NCI-H2227 (cell line): ENCODE results near the gene DLGAP1.

Experiments used
- DNase-seq: peaks from one replicate; lab custom pipeline; 2025; ENCODE audit not compliant: unreplicated experiment; lab: John Stamatoyannopoulos, UW

DLGAP1 gene

DNA sequence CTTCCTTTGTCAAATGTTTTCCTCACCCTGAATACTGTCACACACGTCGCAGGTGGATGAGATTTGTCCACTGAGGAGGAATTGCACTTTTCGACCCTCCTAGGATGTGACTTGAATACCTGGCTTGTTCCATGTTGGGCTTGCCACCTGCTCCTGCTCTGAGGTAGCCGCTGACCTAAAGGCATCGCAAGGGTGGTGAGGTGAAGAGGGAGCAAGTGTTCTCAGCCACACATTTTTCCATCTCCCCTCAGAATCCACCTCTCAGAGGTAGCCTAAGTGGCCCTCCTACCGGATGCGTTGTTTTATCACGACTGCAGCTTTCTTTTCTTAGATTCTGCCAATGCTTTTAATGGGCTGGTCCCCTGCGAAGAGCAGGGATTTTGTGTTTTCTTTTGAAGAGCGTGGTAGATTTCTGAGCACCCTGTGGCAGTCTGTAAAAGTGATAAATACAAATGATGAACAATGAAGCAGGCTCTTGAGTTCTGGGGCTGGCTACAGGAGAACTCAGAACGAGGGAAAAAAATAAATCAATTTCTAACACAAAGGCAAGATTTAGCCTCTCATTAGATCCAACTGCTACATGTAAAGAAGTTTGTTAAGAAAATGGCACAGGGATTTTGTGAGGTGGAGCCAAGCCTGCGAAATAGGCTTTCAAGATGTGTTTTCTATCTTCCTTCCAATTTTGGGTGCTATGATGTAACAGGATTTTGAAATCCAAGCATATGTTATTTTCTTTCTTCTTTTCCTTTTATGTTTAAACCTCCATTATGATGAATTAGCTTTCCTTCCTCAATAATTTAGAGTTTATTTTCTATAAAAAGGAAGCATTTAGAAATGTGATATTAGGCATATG is 618.4 kb downstream of the DLGAP1 start:
- no peak for DNase-seq

DNA sequence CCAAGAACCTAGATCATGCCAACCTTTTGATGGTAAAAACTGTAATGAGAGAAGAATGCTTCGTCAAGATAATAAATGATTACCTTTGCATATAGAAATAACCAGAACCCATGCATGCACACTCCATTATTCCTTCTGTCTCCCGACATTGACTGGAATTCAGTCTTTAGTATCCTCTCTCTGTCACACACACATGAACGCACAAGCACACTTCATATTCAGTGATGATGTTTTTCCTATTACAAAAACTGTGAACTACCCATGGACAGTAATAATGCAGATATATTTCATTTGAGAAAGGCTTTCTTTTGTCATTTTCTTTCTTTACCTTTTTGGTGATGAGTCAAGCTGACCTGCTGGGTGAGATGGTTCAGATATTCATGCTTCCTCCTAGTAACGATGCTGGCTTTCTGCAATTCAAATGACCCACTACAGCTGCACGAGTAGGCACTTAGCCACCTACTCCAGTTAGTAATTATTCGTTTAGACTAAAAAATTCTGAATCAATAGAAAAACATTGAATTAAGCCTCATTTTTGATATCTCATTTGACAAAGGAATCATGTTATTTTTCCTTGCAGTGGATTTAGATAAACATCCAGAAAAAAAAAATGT is 623.0 kb downstream of the DLGAP1 start:
- DNase-seq: no peak

DNA sequence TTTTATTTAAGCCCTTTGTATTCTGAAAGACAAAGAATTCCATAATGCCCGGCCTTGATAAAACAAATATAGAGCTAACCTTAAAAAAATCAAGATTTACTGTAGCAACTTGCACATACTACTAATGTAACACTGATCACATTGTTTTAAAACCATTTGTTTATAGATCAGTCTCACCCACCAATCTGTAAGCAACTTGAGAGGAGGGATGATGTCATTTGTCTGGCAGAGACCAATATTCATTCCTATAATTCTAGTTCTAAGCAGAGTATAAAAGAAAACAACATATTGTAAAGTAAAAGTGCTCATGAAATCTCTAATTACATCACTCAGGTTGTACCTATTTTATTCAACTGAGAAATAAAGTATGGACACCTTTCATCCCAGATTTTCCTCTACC is 624.5 kb downstream of the DLGAP1 start:
- no peak for DNase-seq

DNA sequence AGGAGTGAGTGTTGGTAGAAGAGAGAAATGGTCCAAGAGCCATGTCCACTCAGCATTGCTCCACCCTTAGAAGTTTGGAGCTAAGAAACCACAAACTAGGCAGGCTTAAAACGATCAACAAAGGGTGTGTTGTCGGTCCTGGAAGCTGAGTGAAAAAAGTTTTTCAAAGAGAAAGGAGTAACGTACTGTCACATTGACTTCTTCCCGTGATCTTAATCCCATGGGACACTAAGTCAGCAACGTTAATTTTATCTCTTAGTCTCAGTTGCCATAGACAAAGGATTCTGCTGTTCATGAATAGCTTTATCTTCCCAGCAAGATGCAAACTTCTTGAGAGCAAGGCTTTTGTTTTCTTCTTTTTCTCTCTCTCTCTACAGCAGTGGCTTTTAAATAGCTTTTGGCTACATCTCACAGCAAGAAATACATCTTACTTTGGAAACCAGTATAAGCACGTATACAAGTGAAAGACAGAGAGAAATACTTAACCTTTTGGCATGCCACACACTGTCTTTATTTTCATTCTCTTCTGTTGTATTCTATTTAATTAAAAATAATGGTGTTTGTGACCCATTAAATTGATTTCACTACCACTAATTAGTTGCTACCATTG is 627.8 kb downstream of the DLGAP1 start:
- DNase-seq: no peak

DNA sequence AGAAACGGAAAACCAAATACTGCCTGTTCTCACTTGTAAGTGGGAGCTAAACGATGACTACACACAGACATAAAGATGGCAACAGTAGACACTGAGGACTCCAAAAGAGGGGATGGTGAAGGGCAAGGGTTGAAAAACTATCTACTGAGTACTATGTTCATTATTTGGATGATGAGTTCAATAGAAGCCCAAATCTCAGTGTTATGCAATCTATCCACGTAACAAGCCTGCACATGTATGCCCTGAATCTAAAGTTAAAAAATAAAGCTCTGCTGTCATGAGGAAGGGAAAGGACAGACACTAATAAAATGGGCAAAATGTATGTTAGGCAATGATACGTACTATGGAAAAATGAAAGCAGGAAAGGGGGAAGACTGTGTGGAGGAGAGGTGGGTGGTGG is 629.1 kb downstream of the DLGAP1 start:
- DNase-seq: no peak

DNA sequence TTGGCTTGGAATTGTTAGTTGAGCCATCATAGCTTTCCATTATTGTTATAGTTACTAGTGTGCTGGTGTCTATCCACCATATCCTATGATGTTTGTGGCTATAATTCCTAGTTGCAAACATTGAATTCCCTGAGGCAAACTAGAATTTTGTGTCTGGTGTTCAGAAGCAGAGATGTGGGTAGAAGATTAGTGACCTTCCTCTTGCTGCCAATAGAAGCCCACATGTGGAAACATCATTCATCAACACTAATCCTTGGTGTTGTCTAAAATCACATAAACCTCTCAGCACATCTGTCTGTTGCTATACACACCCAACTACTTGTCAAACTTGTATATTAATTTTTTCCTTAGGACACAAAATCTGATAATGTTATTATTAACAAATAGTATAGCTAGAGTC is 631.0 kb downstream of the DLGAP1 start:
- no peak for DNase-seq

DNA sequence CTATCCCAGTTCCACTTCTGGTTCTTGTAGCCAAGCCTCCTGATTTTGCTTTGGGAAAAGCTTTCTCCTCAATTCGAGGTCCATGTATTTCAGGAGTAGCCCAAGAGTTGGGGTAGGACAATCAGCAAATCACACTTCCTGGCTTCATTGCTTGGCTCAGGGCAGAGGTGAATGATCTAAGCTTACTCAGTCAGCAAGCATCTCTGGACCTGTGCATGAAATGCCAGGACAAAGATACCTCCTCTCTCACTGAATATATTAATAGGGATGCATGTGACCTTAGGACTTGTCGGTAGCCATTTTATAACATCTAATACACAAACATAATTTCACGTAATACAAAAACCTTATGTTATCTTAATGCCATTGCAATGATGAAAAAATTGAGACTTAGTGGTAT is 632.0 kb downstream of the DLGAP1 start:
- no peak for DNase-seq

DNA sequence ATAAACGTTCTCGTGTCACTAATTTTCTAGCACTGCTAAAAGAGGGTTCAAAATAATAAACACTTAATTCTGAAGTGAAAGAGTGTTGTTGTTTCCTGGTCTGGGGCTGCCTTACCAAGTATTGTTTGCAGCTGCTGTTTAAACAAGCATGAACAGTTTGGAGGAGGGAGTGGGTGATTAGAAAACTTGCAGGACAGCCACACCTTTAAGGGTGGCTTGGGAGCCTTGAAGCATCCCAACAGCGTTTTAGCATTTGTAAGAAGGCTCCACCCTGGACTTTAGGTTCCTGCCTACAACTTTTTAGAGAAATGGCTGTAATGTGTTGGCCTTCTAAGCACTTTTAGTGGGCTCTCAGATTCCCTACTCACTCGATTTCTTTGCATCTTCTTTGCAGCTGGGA is 633.6 kb downstream of the DLGAP1 start:
- no peak for DNase-seq

DNA sequence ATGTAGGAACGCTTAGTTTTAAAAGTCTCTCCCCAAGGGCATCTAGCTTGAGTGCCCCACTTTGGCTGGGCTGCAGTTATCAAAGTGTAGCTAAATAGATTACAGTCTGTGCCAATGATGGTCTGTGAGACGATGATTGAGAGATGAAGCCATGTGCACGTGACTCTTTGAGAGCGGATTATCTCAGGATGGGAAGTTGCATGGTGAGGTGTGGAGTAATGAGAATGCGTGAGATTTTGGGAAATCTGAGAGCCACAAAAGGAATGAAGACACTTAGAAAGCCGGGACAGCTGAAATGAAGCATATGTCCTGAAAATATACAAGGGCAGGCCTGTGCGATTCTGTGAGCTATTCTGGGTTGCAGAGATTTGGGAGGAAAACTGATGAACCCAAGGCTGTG is 635.1 kb downstream of the DLGAP1 start:
- DNase-seq: no peak

DNA sequence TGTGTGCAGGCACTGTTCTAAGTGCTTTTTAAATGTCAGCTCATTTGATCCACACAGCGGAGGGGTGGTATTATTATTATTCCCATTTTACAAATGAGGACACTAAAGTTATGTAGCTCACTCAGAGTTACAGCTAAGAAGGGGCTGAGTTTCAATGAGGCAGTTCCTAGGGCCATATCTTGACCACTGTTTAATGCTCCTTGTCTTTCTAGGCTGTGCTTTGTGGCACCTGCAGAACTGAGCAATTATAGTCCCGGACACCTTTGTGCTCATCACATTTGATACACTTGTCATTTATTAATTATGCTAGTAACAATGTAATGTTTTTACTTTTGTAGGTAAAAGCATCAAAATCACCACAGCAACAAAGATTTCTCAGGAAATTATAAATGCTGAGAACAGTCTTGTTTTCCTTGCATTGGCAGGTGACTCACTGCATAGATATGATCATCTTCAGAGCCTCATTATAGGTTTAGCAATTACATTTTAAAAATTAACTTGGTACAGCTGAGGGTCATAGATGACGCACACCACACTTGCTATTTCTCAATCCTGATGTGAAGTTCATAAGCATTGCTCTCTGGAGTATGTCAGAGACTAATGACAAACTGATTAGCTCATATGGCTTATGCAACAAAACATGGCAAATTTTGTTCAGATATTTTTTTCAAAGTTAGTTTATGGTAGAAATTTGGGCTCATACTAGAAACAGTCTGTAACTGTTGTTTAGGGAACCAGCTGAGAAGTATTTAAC is 638.3 kb downstream of the DLGAP1 start:
- DNase-seq: no peak

DNA sequence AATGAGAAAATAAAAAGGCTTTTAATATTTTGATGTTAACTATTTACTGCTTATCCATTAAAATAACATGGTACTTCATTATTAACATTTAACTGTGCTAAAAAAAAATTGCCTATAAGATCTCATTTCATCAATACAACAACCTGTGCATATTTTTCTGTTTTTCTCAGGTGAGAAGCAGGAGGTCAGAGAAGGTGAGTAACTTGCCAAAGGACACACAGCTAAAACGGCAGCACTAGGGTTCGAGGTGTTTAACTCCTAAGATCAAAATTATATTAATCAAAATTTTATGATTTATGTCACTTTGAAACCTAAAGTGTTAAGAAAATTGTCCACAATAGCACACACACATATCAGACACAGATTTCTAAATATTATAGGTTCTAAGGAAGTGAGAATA is 639.1 kb downstream of the DLGAP1 start:
- no peak for DNase-seq

DNA sequence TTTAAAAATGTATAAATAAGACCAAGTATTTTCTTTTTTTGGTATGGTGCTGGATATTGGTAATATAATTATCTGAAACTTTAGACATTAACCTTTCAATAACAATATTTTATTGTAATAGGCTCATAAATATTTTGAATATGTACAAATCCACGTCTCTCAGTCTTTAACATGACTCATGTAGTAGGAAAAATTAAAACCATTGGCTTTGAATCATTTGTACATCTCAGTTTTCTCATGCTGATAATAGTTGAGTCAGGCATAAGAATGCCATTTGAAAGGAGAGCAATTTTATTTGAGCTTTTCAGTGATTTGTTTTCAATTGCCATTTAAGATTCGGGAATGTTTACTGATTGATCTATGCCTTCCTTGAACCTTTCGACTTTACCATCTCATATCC is 640.3 kb downstream of the DLGAP1 start:
- no peak for DNase-seq

DNA sequence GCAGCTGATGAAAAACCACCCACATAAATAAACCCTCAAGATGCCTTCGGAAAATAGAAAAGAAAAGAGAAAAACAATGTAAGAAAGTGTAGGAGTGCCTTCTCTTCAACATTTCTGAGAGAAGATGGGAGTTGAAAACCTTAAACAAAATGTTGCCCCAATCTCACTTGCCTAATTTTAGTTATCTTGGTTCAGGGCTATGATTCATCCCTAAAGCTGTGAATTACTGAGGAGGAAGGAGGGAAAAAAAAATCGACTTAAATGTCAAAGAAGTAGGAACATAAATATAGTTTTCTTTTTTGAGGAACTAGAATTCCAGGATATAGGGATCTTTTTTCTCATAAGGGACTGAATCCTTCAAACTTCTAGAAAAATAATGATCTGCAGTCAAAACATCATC is 644.8 kb downstream of the DLGAP1 start:
- no peak for DNase-seq

DNA sequence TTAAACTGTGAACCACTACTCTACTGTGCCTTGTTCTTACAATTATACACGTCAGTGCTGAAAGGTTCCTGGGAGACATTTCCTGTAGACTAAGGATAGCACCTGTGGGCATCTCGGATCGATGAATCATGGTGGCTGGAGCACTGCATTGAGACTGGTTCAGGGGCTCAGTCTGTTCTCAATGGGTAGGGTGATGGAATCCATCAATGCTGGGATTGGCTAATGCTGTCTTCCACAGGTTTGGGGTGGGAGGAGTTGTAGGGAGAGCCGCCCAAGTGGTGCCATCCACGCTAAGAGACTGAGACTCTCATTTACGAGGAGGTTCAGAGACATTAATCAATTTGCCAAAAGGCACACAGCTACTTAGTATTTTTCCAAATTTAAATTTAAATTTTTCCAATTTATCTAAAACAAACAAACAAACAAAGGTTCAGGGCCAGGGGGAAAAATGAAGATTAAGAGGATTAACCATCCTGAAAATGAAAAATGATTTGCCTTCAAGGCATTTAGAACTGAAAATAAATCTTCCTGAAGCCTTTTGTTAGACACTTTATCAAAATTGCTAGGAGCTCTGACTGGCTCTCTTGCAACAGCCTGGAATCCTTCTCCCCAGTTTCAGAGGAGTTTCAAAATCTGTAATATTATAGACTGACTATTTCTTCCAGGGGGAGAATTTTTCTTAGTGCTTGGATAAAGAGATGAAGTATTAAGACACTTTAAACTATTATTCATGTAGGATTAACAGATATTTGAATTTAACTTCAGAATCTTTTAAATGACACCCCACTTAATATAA is 645.9 kb downstream of the DLGAP1 start:
- DNase-seq: no peak

DNA sequence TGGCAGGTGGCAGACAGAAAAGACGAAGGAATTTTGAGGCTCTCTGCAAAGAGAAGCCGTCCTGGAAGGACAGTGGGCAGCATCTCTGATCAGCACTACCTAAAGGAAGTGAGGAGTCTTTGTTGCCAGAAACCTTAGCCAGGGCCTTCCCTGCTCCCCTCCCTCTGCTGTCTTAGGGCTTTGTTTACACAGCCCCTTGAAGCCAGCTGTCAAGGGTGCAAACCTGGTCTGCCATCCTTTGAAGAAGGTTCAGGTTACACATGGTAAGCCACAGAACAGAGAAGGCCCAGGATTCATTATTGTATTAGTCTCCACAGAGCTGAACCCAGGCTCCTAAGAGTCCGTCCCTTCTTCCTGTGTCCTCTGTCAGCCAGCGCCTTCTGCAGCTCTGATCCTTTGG is 648.5 kb downstream of the DLGAP1 start:
- no peak for DNase-seq

DNA sequence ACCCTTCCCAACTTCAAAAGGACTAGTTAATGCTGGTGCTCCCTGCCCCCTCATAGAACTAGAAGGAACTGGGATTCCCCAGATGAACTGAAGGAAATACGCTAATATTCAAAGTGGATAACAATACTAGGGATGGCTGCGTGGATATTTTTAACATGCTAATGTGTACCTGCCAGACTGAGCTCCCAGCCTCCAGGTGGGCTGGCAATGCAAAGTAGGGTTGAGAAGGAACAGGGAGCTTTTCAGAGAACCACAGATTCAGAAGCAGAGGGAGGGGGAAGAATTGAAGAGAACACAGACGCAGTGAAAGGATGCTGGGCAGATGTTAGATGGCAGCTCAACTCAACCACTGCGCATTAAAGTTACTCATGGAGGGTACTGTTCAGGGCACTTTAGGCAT is 650.8 kb downstream of the DLGAP1 start:
- no peak for DNase-seq

DNA sequence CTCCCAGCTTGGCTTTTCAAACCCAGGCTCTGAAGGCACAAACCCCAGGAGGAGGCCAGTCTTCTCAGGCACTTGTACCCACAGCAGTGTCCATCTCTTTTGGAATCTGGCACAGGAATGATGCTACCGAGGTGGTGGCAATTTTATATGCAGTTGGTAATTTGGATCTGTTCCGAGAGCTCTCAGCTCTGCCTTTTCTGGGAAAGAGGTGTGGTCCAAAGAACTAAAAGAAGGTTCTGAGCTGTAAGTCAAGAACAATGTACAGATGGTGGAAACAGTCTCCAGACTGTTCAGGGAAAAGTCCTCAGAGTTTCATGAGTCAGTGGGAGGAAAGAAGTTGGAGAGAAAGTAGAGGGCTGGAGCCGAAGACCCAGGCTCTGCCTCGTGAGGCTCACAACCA is 651.8 kb downstream of the DLGAP1 start:
- DNase-seq: no peak

DNA sequence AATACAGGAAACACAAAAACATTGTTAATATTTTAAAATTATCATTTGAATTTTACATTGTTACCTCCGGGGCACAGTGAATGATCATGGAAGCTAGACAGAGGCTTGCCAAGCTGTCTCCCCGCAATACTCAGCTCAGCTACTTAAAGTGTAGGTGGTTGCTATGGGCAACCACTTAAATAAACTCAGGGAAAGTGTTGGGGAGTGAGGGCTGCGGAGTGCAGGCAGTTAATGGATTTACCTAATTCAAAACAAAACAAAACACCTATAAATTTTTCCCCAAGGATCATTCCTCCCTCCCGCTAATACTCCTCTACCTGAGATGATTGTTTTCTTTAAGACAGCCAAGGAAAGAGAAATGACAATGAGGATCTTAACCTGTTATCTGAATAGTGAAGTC is 655.6 kb downstream of the DLGAP1 start:
- DNase-seq: no peak

DNA sequence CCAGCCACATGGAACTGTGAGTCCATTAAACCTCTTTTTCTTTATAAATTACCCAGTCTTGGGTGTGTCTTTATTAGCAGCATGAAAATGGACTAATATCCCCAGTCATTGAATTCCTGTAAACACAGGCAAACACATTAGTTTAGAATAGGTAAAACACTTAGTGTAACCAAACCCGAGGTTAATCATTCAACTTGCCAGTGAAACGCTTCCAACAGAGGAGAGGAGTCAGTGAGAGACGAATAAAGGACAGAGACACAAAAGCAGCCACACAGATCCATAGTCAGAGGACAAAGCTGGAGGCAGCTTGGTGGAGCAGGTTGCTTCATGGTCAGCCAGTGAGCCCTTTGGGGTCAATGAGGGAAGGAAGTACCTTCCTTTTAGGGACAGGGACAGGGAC is 657.1 kb downstream of the DLGAP1 start:
- no peak for DNase-seq

DNA sequence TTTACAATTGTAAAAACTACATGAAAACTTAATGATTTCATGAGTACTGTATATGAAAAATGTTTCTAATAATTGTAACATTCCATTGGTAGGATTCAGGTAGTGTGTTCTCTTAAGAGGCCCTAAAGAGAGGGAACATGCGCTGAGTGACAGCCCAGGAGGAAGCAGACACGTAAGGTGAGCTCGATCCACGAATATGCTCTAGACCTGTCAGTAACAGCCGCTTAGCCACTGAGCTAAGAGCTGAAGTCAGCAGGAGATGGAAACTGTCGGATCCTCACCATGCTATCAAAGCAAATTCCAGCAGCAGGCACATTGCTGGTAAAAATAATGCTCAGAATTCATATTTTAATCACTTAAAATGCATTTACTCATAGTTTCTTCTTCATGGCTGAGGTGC is 658.7 kb downstream of the DLGAP1 start:
- DNase-seq: no peak
